ENCODE data around the gene CCDC9B.

CCDC9B gene

GRCh38 chr15:40345225-40345866 lies 4.6 kb upstream of the CCDC9B start:
- no peak for DNase-seq (ENCODE audit: low spot score)

GRCh38 chr15:40344631-40345120 lies 3.9 kb upstream of the CCDC9B start:
- peak; percentile 57 for DNase-seq (ENCODE audit: low spot score)

- DNase-seq (ENCODE audit: low spot score) = no peak
Measured at GRCh38 chr15:40344217-40344616, 3.5 kb upstream of the CCDC9B start.

GRCh38 chr15:40343512-40343911 lies 2.8 kb upstream of the CCDC9B start:
- DNase-seq (ENCODE audit: low spot score) = no peak

- DNase-seq (ENCODE audit: low spot score) = no peak
Measured at GRCh38 chr15:40342416-40343320, 1.9 kb upstream of the CCDC9B start.

GRCh38 chr15:40340038-40340739 lies 550 bp downstream of the CCDC9B start:
- DNase-seq (ENCODE audit: low spot score) = peak; percentile 33

- DNase-seq (ENCODE audit: low spot score) = no peak
Measured at GRCh38 chr15:40339621-40339945, 1.2 kb downstream of the CCDC9B start.

- DNase-seq (ENCODE audit: low spot score) = peak; percentile 91
Measured at GRCh38 chr15:40338921-40339620, 1.7 kb downstream of the CCDC9B start.

GRCh38 chr15:40338041-40338657 lies 2.6 kb downstream of the CCDC9B start:
- peak; percentile 39 for DNase-seq (ENCODE audit: low spot score)

GRCh38 chr15:40337597-40337996 lies 3.1 kb downstream of the CCDC9B start:
- no peak for DNase-seq (ENCODE audit: low spot score)

GRCh38 chr15:40336744-40337122 lies 4.0 kb downstream of the CCDC9B start:
- no peak for DNase-seq (ENCODE audit: low spot score)

- no peak for DNase-seq (ENCODE audit: low spot score)
Measured at GRCh38 chr15:40335938-40336743, 4.6 kb downstream of the CCDC9B start.

- DNase-seq (ENCODE audit: low spot score) = no peak
Measured at GRCh38 chr15:40334941-40335795, 5.6 kb downstream of the CCDC9B start.

- no peak for DNase-seq (ENCODE audit: low spot score)
Measured at GRCh38 chr15:40334541-40334940, 6.2 kb downstream of the CCDC9B start.

GRCh38 chr15:40333922-40334492 lies 6.7 kb downstream of the CCDC9B start:
- DNase-seq (ENCODE audit: low spot score) = no peak

GRCh38 chr15:40332113-40332781 lies 8.5 kb downstream of the CCDC9B start:
- DNase-seq (ENCODE audit: low spot score) = no peak

- no peak for DNase-seq (ENCODE audit: low spot score)
Measured at GRCh38 chr15:40331637-40332036, 9.1 kb downstream of the CCDC9B start.

- DNase-seq (ENCODE audit: low spot score) = no peak
Measured at GRCh38 chr15:40331026-40331425, 9.7 kb downstream of the CCDC9B start.

- DNase-seq (ENCODE audit: low spot score) = no peak
Measured at GRCh38 chr15:40330368-40330836, 10.3 kb downstream of the CCDC9B start.

Data from SW480 (cell line).